Immature natural killer cell (primary cell): ENCODE results near the gene GPC6. TPM values are rescaled to one million over a fixed set of nuclear protein-coding genes. Genes with fewer than 3 reads are reported as not detected.

Experiments
- DNase-seq, 3 donors: peaks; one replicate each; pipeline ENCODE4 v3.0.0; 2022; ENCODE audit warnings: mixed read lengths in 1 of 3
- H3K27ac Mint-ChIP-seq, 6 donors: one replicate each; pipeline ENCODE4 v1.8.0; 2020; ENCODE audit warnings: mixed read lengths in 6 of 6, mild to moderate bottlenecking in 5 of 6, inconsistent platforms in 4 of 6, moderate library complexity in 3 of 6
- H3K27me3 Mint-ChIP-seq, 3 donors: one replicate each; pipeline ENCODE4 v1.8.0; 2020 to 2021; ENCODE audit warnings: low read depth in 3 of 3, mild to moderate bottlenecking in 3 of 3, mixed read lengths in 3 of 3, moderate library complexity in 3 of 3, inconsistent platforms in 1 of 3
- H3K36me3 Mint-ChIP-seq, 3 donors: one replicate each; pipeline ENCODE4 v1.8.0; 2020; ENCODE audit warnings: mixed read lengths in 3 of 3, inconsistent platforms in 2 of 3, mild to moderate bottlenecking in 2 of 3
- H3K4me1 Mint-ChIP-seq, 2 donors: one replicate each; pipeline ENCODE4 v1.8.0; 2020; ENCODE audit warnings: inconsistent platforms in 2 of 2, mild to moderate bottlenecking in 2 of 2, mixed read lengths in 2 of 2, moderate library complexity in 1 of 2
- H3K4me3 Mint-ChIP-seq, 5 donors: one replicate each; pipeline ENCODE4 v1.8.0; 2020; ENCODE audit warnings: mild to moderate bottlenecking in 5 of 5, mixed read lengths in 5 of 5, inconsistent platforms in 3 of 5, moderate library complexity in 3 of 5
- H3K9me3 Mint-ChIP-seq, 6 donors: one replicate each; pipeline ENCODE4 v1.8.0; 2020; ENCODE audit warnings: mild to moderate bottlenecking in 6 of 6, mixed read lengths in 6 of 6, inconsistent platforms in 4 of 6, moderate library complexity in 3 of 6
- polyA plus RNA-seq, 3 donors: library from polyadenylated mRNA; unstranded; fragments of 300-500 nt; fragmentation: Illumina TruSeq; gene quantifications; one replicate each; pipeline ENCODE4 v1.2.3, GENCODE V29; 2021

Gene GPC6
- polyA plus RNA-seq, 3 donors from 2014 or later: not detected

- Mint-ChIP-seq H3K27ac (no peak overlapping the region), H3K36me3 (no peaks in the 10 kb centered on the region), H3K27me3 (peaks cover 0 to 5% (median 2%) of the 10 kb centered on the region in 3 donors), H3K4me1 (no peaks in the 10 kb centered on the region), H3K4me3 (no peak overlapping the region), H3K9me3 (no peaks in the 10 kb centered on the region)
- DNase-seq: no peak
Measured at GRCh38 chr13:94115054-94115453, 888.4 kb downstream of the GPC6 start.

GRCh38 chr13:94119360-94119936 lies 892.8 kb downstream of the GPC6 start:
- H3K4me3 Mint-ChIP-seq: no peak overlapping the region
- no peaks in the 10 kb centered on the region for H3K4me1 Mint-ChIP-seq
- peaks cover 2 to 3% (median 2%) of the 10 kb centered on the region in 3 donors for H3K27me3 Mint-ChIP-seq
- H3K9me3 Mint-ChIP-seq: no peaks in the 10 kb centered on the region
- DNase-seq: no peak
- H3K36me3 Mint-ChIP-seq: no peaks in the 10 kb centered on the region
- H3K27ac Mint-ChIP-seq: no peak overlapping the region

GRCh38 chr13:94120878-94121277 lies 894.3 kb downstream of the GPC6 start:
- Mint-ChIP-seq H3K9me3 (no peaks in the 10 kb centered on the region), H3K27ac (no peak overlapping the region), H3K4me1 (no peaks in the 10 kb centered on the region), H3K4me3 (no peak overlapping the region), H3K36me3 (no peaks in the 10 kb centered on the region), H3K27me3 (peaks cover 2 to 4% (median 2%) of the 10 kb centered on the region in 3 donors)
- no peak for DNase-seq

- Mint-ChIP-seq H3K4me1 (no peaks in the 10 kb centered on the region), H3K27ac (no peak overlapping the region), H3K4me3 (no peak overlapping the region)
Measured at GRCh38 chr13:94121686-94122085, 895.1 kb downstream of the GPC6 start.

GRCh38 chr13:94122300-94122915 lies 895.8 kb downstream of the GPC6 start:
- Mint-ChIP-seq H3K4me1 (no peaks in the 10 kb centered on the region), H3K27me3 (peaks cover 2 to 5% (median 2%) of the 10 kb centered on the region in 3 donors), H3K27ac (no peak overlapping the region), H3K36me3 (no peaks in the 10 kb centered on the region), H3K4me3 (no peak overlapping the region), H3K9me3 (no peaks in the 10 kb centered on the region)
- DNase-seq: no peak

More at GRCh38 chr13:94121686-94122085, 895.1 kb downstream of the GPC6 start:
- Mint-ChIP-seq H3K27me3 (peaks cover 2 to 5% (median 2%) of the 10 kb centered on the region in 3 donors), H3K9me3 (no peaks in the 10 kb centered on the region), H3K36me3 (no peaks in the 10 kb centered on the region)
- DNase-seq: no peak

GRCh38 chr13:94123557-94123956 lies 897.0 kb downstream of the GPC6 start:
- H3K27ac Mint-ChIP-seq: no peak overlapping the region
- no peaks in the 10 kb centered on the region for H3K4me1 Mint-ChIP-seq
- no peaks in the 10 kb centered on the region for H3K9me3 Mint-ChIP-seq
- H3K36me3 Mint-ChIP-seq: no peaks in the 10 kb centered on the region
- H3K27me3 Mint-ChIP-seq: peaks cover 2 to 5% (median 2%) of the 10 kb centered on the region in 3 donors
- DNase-seq: no peak
- H3K4me3 Mint-ChIP-seq: no peak overlapping the region

GRCh38 chr13:94128430-94128829 lies 901.8 kb downstream of the GPC6 start:
- H3K9me3 Mint-ChIP-seq: no peaks in the 10 kb centered on the region
- no peak overlapping the region for H3K27ac Mint-ChIP-seq
- no peaks in the 10 kb centered on the region for H3K36me3 Mint-ChIP-seq
- H3K4me1 Mint-ChIP-seq: peaks cover 0 to 5% of the 10 kb centered on the region in 2 donors
- DNase-seq: no peak
- no peak overlapping the region for H3K4me3 Mint-ChIP-seq
- H3K27me3 Mint-ChIP-seq: peaks cover 0 to 2% (median 1%) of the 10 kb centered on the region in 3 donors

GRCh38 chr13:94129490-94129894 lies 902.9 kb downstream of the GPC6 start:
- H3K27ac Mint-ChIP-seq: no peak overlapping the region
- no peak for DNase-seq
- H3K9me3 Mint-ChIP-seq: no peaks in the 10 kb centered on the region
- no peaks in the 10 kb centered on the region for H3K36me3 Mint-ChIP-seq
- H3K27me3 Mint-ChIP-seq: peaks cover 0 to 2% (median 1%) of the 10 kb centered on the region in 3 donors
- no peak overlapping the region for H3K4me3 Mint-ChIP-seq
- H3K4me1 Mint-ChIP-seq: peaks cover 0 to 5% of the 10 kb centered on the region in 2 donors

- DNase-seq: no peak
- Mint-ChIP-seq H3K4me3 (no peak overlapping the region), H3K36me3 (no peaks in the 10 kb centered on the region), H3K27ac (no peak overlapping the region), H3K4me1 (no peaks in the 10 kb centered on the region), H3K27me3 (peaks cover 0 to 2% (median 2%) of the 10 kb centered on the region in 3 donors), H3K9me3 (no peaks in the 10 kb centered on the region)
Measured at GRCh38 chr13:94138831-94139230, 912.2 kb downstream of the GPC6 start.

GRCh38 chr13:94139393-94139995 lies 912.9 kb downstream of the GPC6 start:
- no peak overlapping the region for H3K27ac Mint-ChIP-seq
- no peaks in the 10 kb centered on the region for H3K36me3 Mint-ChIP-seq
- peaks cover 0 to 2% (median 0%) of the 10 kb centered on the region in 3 donors for H3K27me3 Mint-ChIP-seq
- DNase-seq: no peak
- no peaks in the 10 kb centered on the region for H3K9me3 Mint-ChIP-seq
- H3K4me3 Mint-ChIP-seq: no peak overlapping the region
- H3K4me1 Mint-ChIP-seq: no peaks in the 10 kb centered on the region

GRCh38 chr13:94140027-94140426 lies 913.4 kb downstream of the GPC6 start:
- no peak overlapping the region for H3K4me3 Mint-ChIP-seq
- DNase-seq: no peak
- peaks cover 0 to 2% (median 0%) of the 10 kb centered on the region in 3 donors for H3K27me3 Mint-ChIP-seq
- H3K36me3 Mint-ChIP-seq: no peaks in the 10 kb centered on the region
- H3K27ac Mint-ChIP-seq: no peak overlapping the region
- H3K9me3 Mint-ChIP-seq: no peaks in the 10 kb centered on the region
- no peaks in the 10 kb centered on the region for H3K4me1 Mint-ChIP-seq

GRCh38 chr13:94140511-94140910 lies 913.9 kb downstream of the GPC6 start:
- H3K36me3 Mint-ChIP-seq: no peaks in the 10 kb centered on the region
- no peak overlapping the region for H3K4me3 Mint-ChIP-seq
- H3K27me3 Mint-ChIP-seq: peaks cover 0 to 5% (median 0%) of the 10 kb centered on the region in 3 donors
- H3K4me1 Mint-ChIP-seq: no peaks in the 10 kb centered on the region
- H3K9me3 Mint-ChIP-seq: no peaks in the 10 kb centered on the region
- H3K27ac Mint-ChIP-seq: no peak overlapping the region
- no peak for DNase-seq

- no peak overlapping the region for H3K4me3 Mint-ChIP-seq
- H3K27ac Mint-ChIP-seq: no peak overlapping the region
- H3K4me1 Mint-ChIP-seq: peaks cover 0 to 8% of the 10 kb centered on the region in 2 donors
- peaks cover 0 to 8% (median 0%) of the 10 kb centered on the region in 3 donors for H3K27me3 Mint-ChIP-seq
- no peaks in the 10 kb centered on the region for H3K36me3 Mint-ChIP-seq
- no peaks in the 10 kb centered on the region for H3K9me3 Mint-ChIP-seq
- no peak for DNase-seq
Measured at GRCh38 chr13:94143624-94144350, 917.2 kb downstream of the GPC6 start.

GRCh38 chr13:94145966-94146365 lies 919.4 kb downstream of the GPC6 start:
- Mint-ChIP-seq H3K9me3 (no peaks in the 10 kb centered on the region), H3K4me3 (no peak overlapping the region), H3K27me3 (peaks cover 1 to 9% (median 5%) of the 10 kb centered on the region in 3 donors), H3K4me1 (peaks cover 0 to 8% of the 10 kb centered on the region in 2 donors), H3K27ac (no peak overlapping the region), H3K36me3 (peaks cover 0 to 3% (median 0%) of the 10 kb centered on the region in 3 donors)
- DNase-seq: no peak
